HepG2 (cell line): ENCODE results near the gene HSPA5. TPM values are rescaled to one million over a fixed set of nuclear protein-coding genes. Genes with fewer than 3 reads are reported as not detected.

Experiments
- ATAC-seq: fragments of 200-7000 bp; cut with Tn5 transposase; 3 replicates; pipeline ENCODE4 v1.9.1; 2020; ENCODE audit warnings: mild to moderate bottlenecking, moderate library complexity
- BruUV-seq: library from RNA; stranded (reverse); fragments of 400-500 nt; replicated peaks from 2 replicates; lab custom pipeline; 2021; lab: Mats Ljungman, UMichigan
- CTCF ChIA-PET: fragments of 300-600 bp; formaldehyde crosslinking; extraction: SDS; loops from one replicate; lab custom pipeline; 2021; ENCODE audit warnings: low total read pairs, inconsistent platforms, low intra/inter-chr PET ratio; lab: Yijun Ruan, JAX
- POLR2A ChIA-PET: fragments of 350-600 bp; sonication (Branson Sonifier 250); formaldehyde crosslinking; loops from one replicate; lab custom pipeline; 2020; ENCODE audit warnings: antibody characterized with exemption, inconsistent platforms; lab: Yijun Ruan, JAX
- DNase-seq: peaks from one replicate; pipeline ENCODE4 v3.0.0-alpha.2; 2015; ENCODE audit warnings: low spot score
- FAIRE-seq: peaks from 3 replicates; lab custom pipeline; 2011; peaks lifted over from hg19 to GRCh38; lab: Jason Lieb, UNC
- H2AFZ ChIP-seq: one replicate; pipeline ENCODE4 v1.6.1; 2011; ENCODE audit warnings: low read length, inconsistent platforms
- H3K27ac ChIP-seq: fragments of 300-600 bp; 3 replicates; pipeline ENCODE4 v1.8.0; 2011; ENCODE audit warnings: mixed run types, mild to moderate bottlenecking, mixed read lengths, low read length, inconsistent platforms; ENCODE audit not compliant: insufficient read depth; ENCODE audit errors: extremely low read length
- H3K27me3 ChIP-seq, 2 experiments: fragments of 200-600 bp in 1 of 2; 2 replicates in 1 of 2; 3 replicates in 1 of 2; pipeline versions ENCODE4 v1.6.0 to v1.8.0; 2011; ENCODE audit warnings: low read length in 2 of 2, mild to moderate bottlenecking in 2 of 2, moderate library complexity in 2 of 2, inconsistent platforms in 1 of 2; ENCODE audit not compliant: insufficient read depth in 2 of 2, control insufficient read depth in 1 of 2
- H3K36me3 ChIP-seq, 2 experiments: fragments of 200-600 bp in 1 of 2; replicated peaks in 1 of 2; 2 replicates in 1 of 2; 3 replicates in 1 of 2; pipeline versions ENCODE4 v1.5.1 to v1.8.0; 2011; ENCODE audit warnings: low read length in 2 of 2, inconsistent platforms in 1 of 2; ENCODE audit not compliant: insufficient read depth in 2 of 2, control insufficient read depth in 1 of 2
- H3K4me1 ChIP-seq: 2 replicates; pipeline ENCODE4 v1.5.1; 2012; ENCODE audit warnings: low read length, inconsistent platforms; ENCODE audit not compliant: insufficient read depth
- H3K4me2 ChIP-seq: 2 replicates; pipeline ENCODE4 v1.6.0; 2011; ENCODE audit warnings: low read depth, low read length, inconsistent platforms
- H3K4me3 ChIP-seq, 3 experiments: fragments of 200-600 bp in 1 of 3; sonication (generic), shearing (Covaris generic) in 1 of 3; replicated peaks in 1 of 3; 2 replicates each; pipeline ENCODE4 v1.5.1; 2011 to 2016; ENCODE audit warnings: low read length in 3 of 3, inconsistent platforms in 2 of 3, low read depth in 2 of 3, mild to moderate bottlenecking in 2 of 3, control low read depth in 1 of 3, mixed read lengths in 1 of 3; ENCODE audit not compliant: insufficient read depth in 1 of 3
- H3K79me2 ChIP-seq: one replicate; pipeline ENCODE4 v1.6.1; 2011; ENCODE audit warnings: low read length, inconsistent platforms; ENCODE audit not compliant: insufficient read depth
- H3K9ac ChIP-seq: 2 replicates; pipeline ENCODE4 v1.6.0; 2011; ENCODE audit warnings: mild to moderate bottlenecking, low read depth, low read length, inconsistent platforms; ENCODE audit not compliant: insufficient read depth
- H3K9me3 ChIP-seq: 2 replicates; pipeline ENCODE4 v1.5.1; 2012; ENCODE audit warnings: mild to moderate bottlenecking, low read length
- H4K20me1 ChIP-seq: 2 replicates; pipeline ENCODE4 v1.6.0; 2011; ENCODE audit warnings: inconsistent platforms, mild to moderate bottlenecking, low read length, moderate library complexity; ENCODE audit not compliant: insufficient read depth
- AHR ChIP-seq: IDR thresholded peaks from 2 replicates; pipeline ENCODE4 v1.6.1; 2018; ENCODE audit warnings: missing genetic modification reagents, missing compliant biosample characterization
- CBX5 ChIP-seq: sonication (generic); formaldehyde crosslinking; IDR thresholded peaks from 2 replicates; pipeline ENCODE4 v1.4.0; 2020; ENCODE audit warnings: missing genetic modification reagents, borderline replicate concordance
- HDAC1 ChIP-seq: sonication (generic); formaldehyde crosslinking; IDR thresholded peaks from 2 replicates; pipeline ENCODE4 v1.5.1; 2020; ENCODE audit warnings: mild to moderate bottlenecking, missing genetic modification reagents
- MTF1 ChIP-seq: sonication (generic); formaldehyde crosslinking; IDR thresholded peaks from 2 replicates; pipeline ENCODE4 v1.5.0; 2020; ENCODE audit warnings: missing genetic modification reagents
- NCOA1 ChIP-seq: sonication (generic); formaldehyde crosslinking; IDR thresholded peaks from 2 replicates; pipeline ENCODE4 v1.9.0; 2021; ENCODE audit warnings: missing genetic modification reagents
- PRPF4 ChIP-seq: fragments of 200-400 bp; formaldehyde crosslinking; IDR thresholded peaks from 2 replicates; pipeline ENCODE4 v1.6.1; 2016; ENCODE audit warnings: low read length, low read depth; ENCODE audit not compliant: poor library complexity, severe bottlenecking
- ZBTB38 ChIP-seq: sonication (generic); formaldehyde crosslinking; IDR thresholded peaks from 2 replicates; pipeline ENCODE4 v1.5.1; 2020; ENCODE audit warnings: mild to moderate bottlenecking, missing genetic modification reagents
- ZNF205 ChIP-seq: IDR thresholded peaks from 2 replicates; pipeline ENCODE4 v1.6.1; 2018; ENCODE audit warnings: missing biosample characterization, missing genetic modification reagents
- ZNF790 ChIP-seq: sonication (generic); formaldehyde crosslinking; IDR thresholded peaks from 2 replicates; pipeline ENCODE4 v1.8.0; 2022; ENCODE audit warnings: missing genetic modification reagents, mild to moderate bottlenecking, borderline replicate concordance
- ZNF878 ChIP-seq: sonication (generic); formaldehyde crosslinking; IDR thresholded peaks from 2 replicates; pipeline ENCODE4 v1.8.1; 2023; ENCODE audit warnings: mild to moderate bottlenecking, missing genetic modification reagents, moderate library complexity
- WGBS: methylation state at CpG from one replicate; pipeline ENCODE4 v1.1.6; 2017; ENCODE audit warnings: low lambda C conversion rate; 5-methylcytosine and 5-hydroxymethylcytosine counted together
- in situ Hi-C: cut with HindIII; loops from 2 replicates; pipeline ENCODE4 v1.10.0; 2017; ENCODE audit warnings: low pct_unique_long_range_greater_than_20kb; ENCODE audit not compliant: extremely low pct_ligation_motif_present
- intact Hi-C: fragments of 100-400 bp; cut with micrococcal nuclease; formaldehyde crosslinking; loops from one replicate; pipeline ENCODE4 v1.10.0; 2022; ENCODE audit not compliant: unreplicated experiment
- polyA plus RNA-seq, 8 experiments: library from polyadenylated mRNA; depleted of rRNA in 3 of 8; stranded (reverse) in 7 of 8; unstranded in 1 of 8; fragments of >200 nt; fragmentation: Illumina TruSeq in 4 of 8; extraction: Trizol in 4 of 8; gene quantifications; 2 replicates each; pipeline versions ENCODE4 v1.2.1 to v1.2.3, GENCODE V29; 2011 to 2016; ENCODE audit warnings: low read depth in 4 of 8, missing spikeins in 1 of 8, mixed read lengths in 1 of 8; ENCODE audit not compliant: insufficient read depth in 1 of 8
- total RNA-seq, 5 experiments: library from RNA; depleted of rRNA; stranded (reverse); fragments of >200 nt; fragmentation: Illumina TruSeq; extraction: Trizol; gene quantifications; 2 replicates each; pipeline ENCODE4 v1.2.3, GENCODE V29; 2016; ENCODE audit warnings: low read depth in 1 of 5
- TF ChIP-seq, protein P1 (sequence below), 2 experiments: sonication (generic) in 1 of 2; formaldehyde crosslinking in 1 of 2; IDR thresholded peaks; 2 replicates each; pipeline versions ENCODE4 v1.4.0 to v1.6.1; 2016 to 2020; ENCODE audit warnings: borderline replicate concordance in 1 of 2, low read depth in 1 of 2, mild to moderate bottlenecking in 1 of 2, missing genetic modification reagents in 1 of 2
- TF ChIP-seq, protein P2 (sequence below): sonication (generic); formaldehyde crosslinking; IDR thresholded peaks from 2 replicates; pipeline ENCODE4 v1.4.0; 2020; ENCODE audit warnings: missing genetic modification reagents
- TF ChIP-seq, protein P3 (sequence below): sonication (generic); formaldehyde crosslinking; IDR thresholded peaks from 2 replicates; pipeline ENCODE4 v1.8.1; 2022; ENCODE audit warnings: mild to moderate bottlenecking, missing genetic modification reagents

HSPA5 gene
- total and polyA plus RNA-seq, 2 of the 13 experiments (the other 11 are each of a cell fraction or from before 2014, with no cell fraction given) = 201 to 206 TPM

DNA sequence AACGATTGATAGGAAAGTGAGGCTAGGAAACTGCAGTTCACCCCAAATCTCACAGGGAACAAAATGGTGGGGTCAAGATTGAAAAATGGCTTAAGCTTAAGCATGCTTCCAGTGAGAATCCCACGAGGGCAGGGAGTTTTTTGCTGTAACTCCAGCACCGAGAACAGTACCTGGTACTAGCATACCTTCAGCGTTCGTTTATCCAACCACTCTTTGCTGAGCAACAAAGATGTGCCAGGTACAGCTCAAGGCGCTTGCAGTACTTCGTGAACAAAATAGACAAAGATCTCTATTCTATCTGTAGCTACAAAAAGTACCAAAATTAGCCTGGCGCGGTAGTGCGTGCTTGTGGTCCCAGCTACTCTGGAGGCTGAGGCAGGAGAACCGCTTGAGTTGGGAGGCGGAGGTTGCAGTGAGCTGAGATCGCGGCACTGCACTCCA lies 50.8 kb downstream of the HSPA5 start:
- in situ Hi-C loops (no loop called here), intact Hi-C loops (no loop called here)
- Histone ChIP-seq H3K4me2 (peak overlapping the region; percentile 84), H3K4me3 (peak overlapping the region; percentile 91 to 100 (median 98)), H3K79me2 (peaks cover 36% of the 10 kb centered on the region), H2AFZ (peak overlapping the region; percentile 86), H3K4me1 (peaks cover 57% of the 10 kb centered on the region), H3K27ac (peak overlapping the region; percentile 72), H3K9me3 (no peaks in the 10 kb centered on the region), H3K9ac (peak overlapping the region; percentile 98), H4K20me1 (no peaks in the 10 kb centered on the region), H3K36me3 (no peaks in the 10 kb centered on the region), H3K27me3 (no peaks in the 10 kb centered on the region; a peak in 1 of 5 replicates)
- ChIA-PET POLR2A (interaction anchor here (0.8 to 3.2 kb wide), 3 partner anchors 9 to 72 kb away, joined by 3 to 29 read pairs (median 11); partner anchors contain the start of genes GAPVD1, HSPA5 and RABEPK), CTCF (no interaction called here)
- DNase-seq (no peak), FAIRE-seq (no peak), ATAC-seq (no peak)
- BruUV-seq = TSS peak; percentile 94
- TF ChIP-seq MTF1 (CRISPR knock-in tag) (no peak), AHR (CRISPR knock-in tag) (no peak), PRPF4 (peak; percentile 27), NCOA1 (CRISPR knock-in tag) (0 out of 2 replicates have a peak, but pooled peaks have one; percentile 20), HDAC1 (no peak), ZBTB38 (peak; percentile 93), ZNF790 (no peak), ZNF878 (CRISPR knock-in tag) (0 out of 2 replicates have a peak, but pooled peaks have one; percentile 4), ZNF205 (CRISPR knock-in tag) (0 out of 2 replicates have a peak, but pooled peaks have one; percentile 24), CBX5 (CRISPR knock-in tag) (0 out of 2 replicates have a peak, but pooled peaks have one; percentile 44)
- TF ChIP-seq, protein P1, sequence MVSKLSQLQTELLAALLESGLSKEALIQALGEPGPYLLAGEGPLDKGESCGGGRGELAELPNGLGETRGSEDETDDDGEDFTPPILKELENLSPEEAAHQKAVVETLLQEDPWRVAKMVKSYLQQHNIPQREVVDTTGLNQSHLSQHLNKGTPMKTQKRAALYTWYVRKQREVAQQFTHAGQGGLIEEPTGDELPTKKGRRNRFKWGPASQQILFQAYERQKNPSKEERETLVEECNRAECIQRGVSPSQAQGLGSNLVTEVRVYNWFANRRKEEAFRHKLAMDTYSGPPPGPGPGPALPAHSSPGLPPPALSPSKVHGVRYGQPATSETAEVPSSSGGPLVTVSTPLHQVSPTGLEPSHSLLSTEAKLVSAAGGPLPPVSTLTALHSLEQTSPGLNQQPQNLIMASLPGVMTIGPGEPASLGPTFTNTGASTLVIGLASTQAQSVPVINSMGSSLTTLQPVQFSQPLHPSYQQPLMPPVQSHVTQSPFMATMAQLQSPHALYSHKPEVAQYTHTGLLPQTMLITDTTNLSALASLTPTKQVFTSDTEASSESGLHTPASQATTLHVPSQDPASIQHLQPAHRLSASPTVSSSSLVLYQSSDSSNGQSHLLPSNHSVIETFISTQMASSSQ (IDR thresholded peaks at IDR 0.05; ENCODE audit: low read depth) = no peak
- TF ChIP-seq, protein P1 (CRISPR knock-in tag; IDR thresholded peaks at IDR 0.05; ENCODE audit: borderline replicate concordance) = no peak
- TF ChIP-seq, protein P2, sequence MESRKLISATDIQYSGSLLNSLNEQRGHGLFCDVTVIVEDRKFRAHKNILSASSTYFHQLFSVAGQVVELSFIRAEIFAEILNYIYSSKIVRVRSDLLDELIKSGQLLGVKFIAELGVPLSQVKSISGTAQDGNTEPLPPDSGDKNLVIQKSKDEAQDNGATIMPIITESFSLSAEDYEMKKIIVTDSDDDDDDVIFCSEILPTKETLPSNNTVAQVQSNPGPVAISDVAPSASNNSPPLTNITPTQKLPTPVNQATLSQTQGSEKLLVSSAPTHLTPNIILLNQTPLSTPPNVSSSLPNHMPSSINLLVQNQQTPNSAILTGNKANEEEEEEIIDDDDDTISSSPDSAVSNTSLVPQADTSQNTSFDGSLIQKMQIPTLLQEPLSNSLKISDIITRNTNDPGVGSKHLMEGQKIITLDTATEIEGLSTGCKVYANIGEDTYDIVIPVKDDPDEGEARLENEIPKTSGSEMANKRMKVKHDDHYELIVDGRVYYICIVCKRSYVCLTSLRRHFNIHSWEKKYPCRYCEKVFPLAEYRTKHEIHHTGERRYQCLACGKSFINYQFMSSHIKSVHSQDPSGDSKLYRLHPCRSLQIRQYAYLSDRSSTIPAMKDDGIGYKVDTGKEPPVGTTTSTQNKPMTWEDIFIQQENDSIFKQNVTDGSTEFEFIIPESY (CRISPR knock-in tag) = peak; percentile 71; the same call in 1 of the 2 replicates
- TF ChIP-seq, protein P3, sequence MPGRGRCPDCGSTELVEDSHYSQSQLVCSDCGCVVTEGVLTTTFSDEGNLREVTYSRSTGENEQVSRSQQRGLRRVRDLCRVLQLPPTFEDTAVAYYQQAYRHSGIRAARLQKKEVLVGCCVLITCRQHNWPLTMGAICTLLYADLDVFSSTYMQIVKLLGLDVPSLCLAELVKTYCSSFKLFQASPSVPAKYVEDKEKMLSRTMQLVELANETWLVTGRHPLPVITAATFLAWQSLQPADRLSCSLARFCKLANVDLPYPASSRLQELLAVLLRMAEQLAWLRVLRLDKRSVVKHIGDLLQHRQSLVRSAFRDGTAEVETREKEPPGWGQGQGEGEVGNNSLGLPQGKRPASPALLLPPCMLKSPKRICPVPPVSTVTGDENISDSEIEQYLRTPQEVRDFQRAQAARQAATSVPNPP (CRISPR knock-in tag) = 0 out of 2 replicates have a peak, but pooled peaks have one; percentile 20
- 67% methylated on average over 14 of the region's 14 CpGs for WGBS
